Large intestine (tissue), 3 donors: ENCODE measurements around the gene PNKD. TPM values are rescaled to one million over a fixed set of nuclear protein-coding genes. Genes with fewer than 3 reads are reported as not detected.

Experiments used
- DNase-seq, 2 donors: peaks; one replicate each; pipeline versions ENCODE4 v3.0.0 to v3.0.0-alpha.2; 2013
- H3K27ac ChIP-seq: one replicate; pipeline ENCODE4 v1.5.1; 2013; ENCODE audit warnings: low read length
- H3K27me3 ChIP-seq: 2 replicates; pipeline ENCODE4 v1.6.1; 2013; ENCODE audit warnings: low read length; ENCODE audit not compliant: control insufficient read depth, insufficient read depth
- H3K36me3 ChIP-seq: 2 replicates; pipeline ENCODE4 v1.6.1; 2013; ENCODE audit warnings: low read length; ENCODE audit not compliant: control insufficient read depth, insufficient read depth
- H3K4me1 ChIP-seq: one replicate; pipeline ENCODE4 v1.6.1; 2013; ENCODE audit warnings: low read length; ENCODE audit not compliant: control insufficient read depth, insufficient read depth
- H3K4me3 ChIP-seq: one replicate; pipeline ENCODE4 v1.5.1; 2013; ENCODE audit warnings: low read length
- H3K9me3 ChIP-seq: one replicate; pipeline ENCODE4 v1.6.1; 2013; ENCODE audit warnings: mild to moderate bottlenecking, low read depth, low read length, moderate library complexity; ENCODE audit not compliant: control insufficient read depth
- WGBS: methylation state at CpG from one replicate; pipeline ENCODE4 v1.1.5; 2013; ENCODE audit warnings: low lambda C conversion rate; ENCODE audit not compliant: insufficient coverage; 5-methylcytosine and 5-hydroxymethylcytosine counted together
- polyA plus RNA-seq: library from polyadenylated mRNA; unstranded; fragments of 120-200 nt; gene quantifications from one replicate; pipeline ENCODE4 v1.2.1, GENCODE V29; 2013

The PNKD gene
- polyA plus RNA-seq, 1 donor: 103 TPM

GRCh38 chr2:218343591-218343990 is 73.3 kb downstream of the PNKD start:
- no CpG with 5 or more reads among the region's 3 CpGs for WGBS
- peaks cover 59% of the 10 kb centered on the region for H3K36me3 ChIP-seq
- no peaks in the 10 kb centered on the region for H3K9me3 ChIP-seq
- H3K4me1 ChIP-seq: no peaks in the 10 kb centered on the region
- H3K4me3 ChIP-seq: no peak overlapping the region
- H3K27me3 ChIP-seq: no peaks in the 10 kb centered on the region
- no peak overlapping the region for H3K27ac ChIP-seq
- no peak for DNase-seq

GRCh38 chr2:218344090-218344754 is 73.9 kb downstream of the PNKD start:
- no peak overlapping the region for H3K4me3 ChIP-seq
- no peak overlapping the region for H3K27ac ChIP-seq
- no peaks in the 10 kb centered on the region for H3K27me3 ChIP-seq
- peaks cover 59% of the 10 kb centered on the region for H3K36me3 ChIP-seq
- H3K4me1 ChIP-seq: no peaks in the 10 kb centered on the region
- WGBS: no CpG with 5 or more reads among the region's 12 CpGs
- H3K9me3 ChIP-seq: no peaks in the 10 kb centered on the region
- DNase-seq: no peak

GRCh38 chr2:218344755-218345417 is 74.6 kb downstream of the PNKD start:
- no CpG with 5 or more reads among the region's 22 CpGs for WGBS
- DNase-seq: no peak
- Histone ChIP-seq H3K4me3 (no peak overlapping the region), H3K9me3 (no peaks in the 10 kb centered on the region), H3K27me3 (no peaks in the 10 kb centered on the region), H3K4me1 (no peaks in the 10 kb centered on the region), H3K36me3 (peaks cover 58% of the 10 kb centered on the region), H3K27ac (no peak overlapping the region)

GRCh38 chr2:218345491-218346236 is 75.3 kb downstream of the PNKD start:
- Histone ChIP-seq H3K27ac (no peak overlapping the region), H3K4me3 (no peak overlapping the region), H3K36me3 (peaks cover 50% of the 10 kb centered on the region), H3K27me3 (no peaks in the 10 kb centered on the region), H3K9me3 (no peaks in the 10 kb centered on the region), H3K4me1 (no peaks in the 10 kb centered on the region)
- no peak for DNase-seq
- 73% methylated on average over 2 of the region's 12 CpGs for WGBS

GRCh38 chr2:218347172-218347571 is 76.9 kb downstream of the PNKD start:
- Histone ChIP-seq H3K27me3 (no peaks in the 10 kb centered on the region), H3K27ac (no peak overlapping the region), H3K36me3 (peaks cover 37% of the 10 kb centered on the region), H3K4me3 (no peak overlapping the region), H3K9me3 (peaks cover 9% of the 10 kb centered on the region), H3K4me1 (no peaks in the 10 kb centered on the region)
- no peak for DNase-seq
- 86% methylated on average over 1 of the region's 5 CpGs for WGBS

GRCh38 chr2:218354045-218354444 is 83.7 kb downstream of the PNKD start:
- Histone ChIP-seq H3K4me1 (peaks cover 18% of the 10 kb centered on the region), H3K36me3 (no peaks in the 10 kb centered on the region), H3K9me3 (peaks cover 9% of the 10 kb centered on the region), H3K27me3 (no peaks in the 10 kb centered on the region), H3K27ac (no peak overlapping the region), H3K4me3 (no peak overlapping the region)
- WGBS: 40% methylated on average over 1 of the region's 14 CpGs
- DNase-seq: no peak

- peaks cover 9% of the 10 kb centered on the region for H3K9me3 ChIP-seq
- peaks cover 18% of the 10 kb centered on the region for H3K4me1 ChIP-seq
- WGBS: no CpG with 5 or more reads among the region's 20 CpGs
- no peak overlapping the region for H3K4me3 ChIP-seq
- no peaks in the 10 kb centered on the region for H3K27me3 ChIP-seq
- DNase-seq: peak; percentile 34 to 75
- H3K27ac ChIP-seq: peak overlapping the region; percentile 12
- H3K36me3 ChIP-seq: no peaks in the 10 kb centered on the region
Measured at GRCh38 chr2:218354850-218355443, 84.6 kb downstream of the PNKD start.

GRCh38 chr2:218357236-218358177 is 87.2 kb downstream of the PNKD start:
- peaks cover 18% of the 10 kb centered on the region for H3K4me1 ChIP-seq
- H3K27me3 ChIP-seq: no peaks in the 10 kb centered on the region
- H3K36me3 ChIP-seq: no peaks in the 10 kb centered on the region
- no peaks in the 10 kb centered on the region for H3K9me3 ChIP-seq
- 40% methylated on average over 1 of the region's 17 CpGs for WGBS
- no peak overlapping the region for H3K4me3 ChIP-seq
- H3K27ac ChIP-seq: no peak overlapping the region
- no peak for DNase-seq

GRCh38 chr2:218360453-218360852 is 90.1 kb downstream of the PNKD start:
- H3K9me3 ChIP-seq: no peaks in the 10 kb centered on the region
- no peak overlapping the region for H3K4me3 ChIP-seq
- H3K27ac ChIP-seq: no peak overlapping the region
- no peak for DNase-seq
- no peaks in the 10 kb centered on the region for H3K36me3 ChIP-seq
- peaks cover 10% of the 10 kb centered on the region for H3K4me1 ChIP-seq
- H3K27me3 ChIP-seq: no peaks in the 10 kb centered on the region
- no CpG with 5 or more reads among the region's 4 CpGs for WGBS
